Caco-2 (cell line): ENCODE results near the gene PAPPA2. TPM values are rescaled to one million over a fixed set of nuclear protein-coding genes. Genes with fewer than 3 reads are reported as not detected.

Source experiments
- BruUV-seq: library from RNA; stranded (reverse); fragments of 400-500 nt; replicated peaks from 2 replicates; lab custom pipeline; 2021; lab: Mats Ljungman, UMichigan
- CTCF ChIA-PET: fragments of 300-600 bp; sonication (Branson Sonifier 250); formaldehyde crosslinking; loops from one replicate; lab custom pipeline; 2022; ENCODE audit warnings: antibody characterized with exemption; lab: Charles Lee
- POLR2A ChIA-PET: fragments of 300-600 bp; sonication (Branson Sonifier 250); formaldehyde crosslinking; loops from one replicate; lab custom pipeline; 2022; ENCODE audit warnings: antibody characterized with exemption; lab: Charles Lee
- DNase-seq, 2 experiments: peaks; one replicate each; pipeline versions ENCODE4 v3.0.0 to v3.0.0-alpha.2; 2020 to 2022
- H3K27me3 ChIP-seq: replicated peaks from 2 replicates; pipeline ENCODE4 v1.6.0; 2011; ENCODE audit warnings: low read length; ENCODE audit not compliant: control insufficient read depth, insufficient read depth
- H3K36me3 ChIP-seq: 2 replicates; pipeline ENCODE4 v1.5.1; 2011; ENCODE audit warnings: low read length; ENCODE audit not compliant: control insufficient read depth, insufficient read depth
- H3K4me1 ChIP-seq: fragments of 250-450 bp; sonication (Bioruptor Pico); 2 replicates; pipeline ENCODE4 v1.5.1; 2020; ENCODE audit warnings: mild to moderate bottlenecking
- H3K4me3 ChIP-seq: 2 replicates; pipeline ENCODE4 v1.5.1; 2011; ENCODE audit warnings: low read depth, mild to moderate bottlenecking, control low read depth, low read length
- H3K9me3 ChIP-seq: fragments of 250-450 bp; sonication (Bioruptor Pico); 2 replicates; pipeline ENCODE4 v1.5.1; 2020; ENCODE audit warnings: mild to moderate bottlenecking, moderate library complexity
- H3K27ac Mint-ChIP-seq: one replicate; pipeline ENCODE4 v1.8.0; 2022; ENCODE audit warnings: mixed read lengths; ENCODE audit not compliant: unreplicated experiment
- H3K27me3 Mint-ChIP-seq: one replicate; pipeline ENCODE4 v1.8.0; 2022; ENCODE audit warnings: mixed read lengths; ENCODE audit not compliant: insufficient read depth, unreplicated experiment
- H3K36me3 Mint-ChIP-seq: one replicate; pipeline ENCODE4 v1.8.0; 2022; ENCODE audit warnings: mild to moderate bottlenecking, mixed read lengths; ENCODE audit not compliant: insufficient read depth, unreplicated experiment
- H3K4me1 Mint-ChIP-seq: one replicate; pipeline ENCODE4 v1.8.0; 2022; ENCODE audit warnings: low read depth, mixed read lengths; ENCODE audit not compliant: unreplicated experiment
- H3K4me3 Mint-ChIP-seq: one replicate; pipeline ENCODE4 v1.8.0; 2022; ENCODE audit warnings: mild to moderate bottlenecking, moderate library complexity, mixed read lengths; ENCODE audit not compliant: unreplicated experiment
- H3K9me3 Mint-ChIP-seq: one replicate; pipeline ENCODE4 v1.8.0; 2022; ENCODE audit warnings: mixed read lengths; ENCODE audit not compliant: unreplicated experiment
- CTCF ChIP-seq, 2 experiments: fragments of 200-600 bp in 1 of 2; IDR thresholded peaks; 1 replicate in 1 of 2; 2 replicates in 1 of 2; pipeline versions ENCODE4 v1.5.1 to v1.8.0; 2011 to 2022; ENCODE audit warnings: antibody characterized with exemption in 1 of 2, control low read depth in 1 of 2, inconsistent platforms in 1 of 2, low read depth in 1 of 2, low read length in 1 of 2, mild to moderate bottlenecking in 1 of 2, moderate library complexity in 1 of 2; ENCODE audit not compliant: insufficient read depth in 1 of 2, severe bottlenecking in 1 of 2, unreplicated experiment in 1 of 2
- intact Hi-C: fragments of 100-400 bp; cut with micrococcal nuclease; formaldehyde crosslinking; loops from one replicate; pipeline ENCODE4 v1.10.0; 2022; ENCODE audit not compliant: unreplicated experiment
- total RNA-seq: library from RNA; stranded (reverse); gene quantifications from 2 replicates; pipeline ENCODE4 v1.2.3, GENCODE V29; 2022

The PAPPA2 gene
- total RNA-seq, 1 experiment from 2014 or later, result 0.18 TPM

DNA sequence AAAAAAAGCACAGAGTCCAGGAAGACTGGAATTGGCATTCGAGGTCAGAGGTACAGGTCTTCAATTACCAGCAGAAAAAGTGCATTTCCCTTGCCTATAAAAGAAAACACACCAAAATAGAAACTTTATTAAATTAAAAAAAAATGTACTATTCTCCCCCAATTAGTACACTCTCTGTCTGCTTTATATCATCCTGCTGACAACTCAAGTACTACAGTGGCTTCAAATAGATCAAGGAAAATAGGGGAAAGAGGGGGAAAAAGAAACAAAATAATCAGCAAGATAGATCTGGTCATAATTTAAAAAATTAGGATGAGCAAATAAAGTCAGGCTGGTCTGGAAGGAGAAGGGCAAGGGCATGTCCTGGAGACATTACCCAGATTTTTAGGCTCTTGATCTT lies 315.1 kb downstream of the PAPPA2 start:
- no peak for TF ChIP-seq CTCF (IDR thresholded peaks at IDR 0.05; ENCODE audit: insufficient read depth in 1 of 2, low read depth in 1 of 2, low read length in 1 of 2, severe bottlenecking in 1 of 2, unreplicated experiment in 1 of 2)
- Mint-ChIP-seq H3K4me1 (no peaks in the 10 kb centered on the region), H3K36me3 (no peaks in the 10 kb centered on the region)

GRCh38 chr1:176779992-176780328 lies 317.0 kb downstream of the PAPPA2 start:
- Histone ChIP-seq H3K27me3 (no peaks in the 10 kb centered on the region), H3K36me3 (no peaks in the 10 kb centered on the region), H3K4me3 (no peak overlapping the region), H3K9me3 (no peaks in the 10 kb centered on the region), H3K4me1 (no peaks in the 10 kb centered on the region)
- no peak overlapping the region for H3K27ac Mint-ChIP-seq
- CTCF ChIA-PET, result no interaction called here
- BruUV-seq, result no TSS peak
- TF ChIP-seq CTCF (IDR thresholded peaks at IDR 0.05; ENCODE audit: insufficient read depth in 1 of 2, low read depth in 1 of 2, low read length in 1 of 2, severe bottlenecking in 1 of 2, unreplicated experiment in 1 of 2), result no peak
- intact Hi-C loops, result no loop called here
- H3K4me1 Mint-ChIP-seq, result no peaks in the 10 kb centered on the region
- DNase-seq, result no peak
- H3K27me3 Mint-ChIP-seq, result peaks cover 9% of the 10 kb centered on the region
- no peaks in the 10 kb centered on the region for H3K9me3 Mint-ChIP-seq
- H3K4me3 Mint-ChIP-seq, result no peak overlapping the region
- POLR2A ChIA-PET, result no interaction called here
- no peaks in the 10 kb centered on the region for H3K36me3 Mint-ChIP-seq

More for the DNA sequence above, 315.1 kb downstream of the PAPPA2 start:
- Mint-ChIP-seq H3K4me3 (no peak overlapping the region), H3K9me3 (no peaks in the 10 kb centered on the region), H3K27me3 (peaks cover 15% of the 10 kb centered on the region), H3K27ac (no peak overlapping the region)
- Histone ChIP-seq H3K27me3 (no peaks in the 10 kb centered on the region), H3K36me3 (no peaks in the 10 kb centered on the region), H3K4me1 (no peaks in the 10 kb centered on the region), H3K4me3 (no peak overlapping the region), H3K9me3 (no peaks in the 10 kb centered on the region)
- no TSS peak for BruUV-seq
- no peak for DNase-seq
- CTCF ChIA-PET, result no interaction called here
- POLR2A ChIA-PET, result no interaction called here
- intact Hi-C loops, result no loop called here

DNA sequence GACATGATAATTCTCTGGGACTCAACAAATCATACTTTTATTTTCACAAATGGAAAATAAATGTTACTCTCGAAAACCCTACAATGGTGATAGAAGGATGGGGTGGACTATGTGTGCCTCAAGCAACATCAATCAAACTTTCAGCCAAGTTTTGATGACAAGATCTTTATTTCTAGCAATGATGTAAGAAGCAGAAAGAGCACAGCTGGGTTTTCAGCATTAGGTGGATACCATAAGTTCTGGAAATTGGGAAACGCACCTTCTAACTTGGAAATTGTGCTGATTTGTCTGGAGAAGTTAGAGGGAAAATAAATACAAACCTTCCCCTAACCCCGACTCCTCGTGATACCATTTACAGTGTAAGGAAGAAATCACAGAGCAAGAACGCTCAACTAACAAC lies 320.3 kb downstream of the PAPPA2 start:
- Histone ChIP-seq H3K4me1 (no peaks in the 10 kb centered on the region), H3K36me3 (no peaks in the 10 kb centered on the region), H3K27me3 (no peaks in the 10 kb centered on the region), H3K4me3 (no peak overlapping the region), H3K9me3 (no peaks in the 10 kb centered on the region)
- intact Hi-C loops, result no loop called here
- no peak for TF ChIP-seq CTCF (IDR thresholded peaks at IDR 0.05; ENCODE audit: insufficient read depth in 1 of 2, low read depth in 1 of 2, low read length in 1 of 2, severe bottlenecking in 1 of 2, unreplicated experiment in 1 of 2)
- no peak overlapping the region for H3K4me3 Mint-ChIP-seq
- H3K27me3 Mint-ChIP-seq, result peaks cover 6% of the 10 kb centered on the region
- H3K9me3 Mint-ChIP-seq, result no peaks in the 10 kb centered on the region
- H3K27ac Mint-ChIP-seq, result no peak overlapping the region
- ChIA-PET CTCF (no interaction called here), POLR2A (no interaction called here)
- no TSS peak for BruUV-seq
- DNase-seq, result no peak
- H3K4me1 Mint-ChIP-seq, result no peaks in the 10 kb centered on the region
- no peaks in the 10 kb centered on the region for H3K36me3 Mint-ChIP-seq
